NCI-H2171 (cell line): ENCODE data around the gene LRRN2.
"Not testable (repeated sequence)": the region's sequence is repeated elsewhere in the genome, so short reads cannot be mapped to it uniquely, and the experiment has no call there.

Experiments used
- DNase-seq: peaks from one replicate; lab custom pipeline; 2025; lab: John Stamatoyannopoulos, UW

Gene LRRN2

GRCh38 chr1:204685236-204686006 is at the start of gene LRRN2:
Gene LRRN2 (minus strand): TSS chr1:204685738. CDS start chr1:204619992, 65,746 bp downstream.
- no peak for DNase-seq

- no peak for DNase-seq
These were observed 49.5 kb upstream of the LRRN2 start for GRCh38 chr1:204735042-204735441.

- no peak for DNase-seq
These were observed 48.5 kb upstream of the LRRN2 start for GRCh38 chr1:204733869-204734596.

- DNase-seq, result no peak
These were observed 47.8 kb upstream of the LRRN2 start for GRCh38 chr1:204733289-204733688.

GRCh38 chr1:204731985-204732575 is 46.5 kb upstream of the LRRN2 start:
- no peak for DNase-seq

GRCh38 chr1:204731509-204731908 is 46.0 kb upstream of the LRRN2 start:
- DNase-seq, result no peak

- no peak for DNase-seq
These were observed 45.4 kb upstream of the LRRN2 start for GRCh38 chr1:204730826-204731459.

- DNase-seq, result no peak
These were observed 44.0 kb upstream of the LRRN2 start for GRCh38 chr1:204729516-204729915.

GRCh38 chr1:204728456-204728855 is 42.9 kb upstream of the LRRN2 start:
- no peak for DNase-seq

- DNase-seq, result no peak
These were observed 42.5 kb upstream of the LRRN2 start for GRCh38 chr1:204728045-204728444.

- DNase-seq, result not testable (repeated sequence)
These were observed 41.9 kb upstream of the LRRN2 start for GRCh38 chr1:204727438-204727837.

GRCh38 chr1:204726478-204726877 is 40.9 kb upstream of the LRRN2 start:
- no peak for DNase-seq

- DNase-seq, result no peak
These were observed 40.4 kb upstream of the LRRN2 start for GRCh38 chr1:204725821-204726448.

- DNase-seq, result no peak
These were observed 37.7 kb upstream of the LRRN2 start for GRCh38 chr1:204723131-204723787.

GRCh38 chr1:204721373-204722055 is 36.0 kb upstream of the LRRN2 start:
- DNase-seq, result no peak

GRCh38 chr1:204716660-204717059 is 31.1 kb upstream of the LRRN2 start:
- no peak for DNase-seq

- DNase-seq, result no peak
These were observed 29.4 kb upstream of the LRRN2 start for GRCh38 chr1:204714861-204715511.

- no peak for DNase-seq
These were observed 28.8 kb upstream of the LRRN2 start for GRCh38 chr1:204714194-204714860.

GRCh38 chr1:204713541-204713940 is 28.0 kb upstream of the LRRN2 start:
- no peak for DNase-seq
